Vagina (tissue), 2 donors: ENCODE results near the gene PPIF.

Experiments used
- POLR2A ChIP-seq, 2 donors: fragments of 450-650 bp; IDR thresholded peaks; one replicate each; pipeline ENCODE4 v1.6.1; 2017; ENCODE audit warnings: antibody characterized with exemption in 2 of 2, mild to moderate bottlenecking in 2 of 2, moderate library complexity in 2 of 2
- TF ChIP-seq, protein P1 (sequence below), 3 experiments: fragments of 450-650 bp in 2 of 3; fragments of 200-600 bp in 1 of 3; sonication (generic) in 1 of 3; IDR thresholded peaks; one replicate each; pipeline ENCODE4 v1.5.1; 2017 to 2019; ENCODE audit warnings: antibody characterized with exemption in 3 of 3, mild to moderate bottlenecking in 2 of 3, moderate library complexity in 2 of 3

DNA sequence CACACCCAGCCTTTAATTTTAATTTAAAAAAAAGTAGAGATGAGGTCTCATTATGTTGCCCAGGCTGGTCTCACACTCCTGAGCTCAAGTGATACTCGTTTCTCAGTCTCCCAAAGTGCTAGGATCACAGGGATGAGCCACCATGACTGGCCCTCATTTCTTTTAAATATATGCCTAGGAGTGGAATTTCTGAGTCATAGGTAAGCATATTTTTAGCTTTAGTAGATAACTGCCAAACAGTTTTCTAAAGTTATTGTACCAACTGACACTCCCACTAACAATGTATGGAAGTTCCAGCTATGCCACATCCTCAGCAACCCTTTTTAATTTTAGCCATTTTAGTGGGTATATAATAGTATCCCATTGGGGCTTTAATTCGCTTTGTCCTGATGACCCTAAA is 13.8 kb upstream of the PPIF start:
- TF ChIP-seq POLR2A (IDR thresholded peaks at IDR 0.05): no peak
- TF ChIP-seq, protein P1, sequence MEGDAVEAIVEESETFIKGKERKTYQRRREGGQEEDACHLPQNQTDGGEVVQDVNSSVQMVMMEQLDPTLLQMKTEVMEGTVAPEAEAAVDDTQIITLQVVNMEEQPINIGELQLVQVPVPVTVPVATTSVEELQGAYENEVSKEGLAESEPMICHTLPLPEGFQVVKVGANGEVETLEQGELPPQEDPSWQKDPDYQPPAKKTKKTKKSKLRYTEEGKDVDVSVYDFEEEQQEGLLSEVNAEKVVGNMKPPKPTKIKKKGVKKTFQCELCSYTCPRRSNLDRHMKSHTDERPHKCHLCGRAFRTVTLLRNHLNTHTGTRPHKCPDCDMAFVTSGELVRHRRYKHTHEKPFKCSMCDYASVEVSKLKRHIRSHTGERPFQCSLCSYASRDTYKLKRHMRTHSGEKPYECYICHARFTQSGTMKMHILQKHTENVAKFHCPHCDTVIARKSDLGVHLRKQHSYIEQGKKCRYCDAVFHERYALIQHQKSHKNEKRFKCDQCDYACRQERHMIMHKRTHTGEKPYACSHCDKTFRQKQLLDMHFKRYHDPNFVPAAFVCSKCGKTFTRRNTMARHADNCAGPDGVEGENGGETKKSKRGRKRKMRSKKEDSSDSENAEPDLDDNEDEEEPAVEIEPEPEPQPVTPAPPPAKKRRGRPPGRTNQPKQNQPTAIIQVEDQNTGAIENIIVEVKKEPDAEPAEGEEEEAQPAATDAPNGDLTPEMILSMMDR (IDR thresholded peaks at IDR 0.05): no peak
